Right lobe of liver (tissue), 4 donors: ENCODE results near the gene CSTB.

Experiments
- CTCF ChIP-seq, 4 donors: fragments of 200-600 bp in 3 of 4; fragments of 450-650 bp in 1 of 4; IDR thresholded peaks; one replicate each; pipeline versions ENCODE4 v1.5.1 to v1.8.0; 2016 to 2022; ENCODE audit warnings: antibody characterized with exemption in 4 of 4, mild to moderate bottlenecking in 2 of 4
- POLR2A ChIP-seq: fragments of 450-650 bp; IDR thresholded peaks from one replicate; pipeline ENCODE4 v1.6.1; 2017; ENCODE audit warnings: antibody characterized with exemption, mild to moderate bottlenecking
- donor health status: DM: no; HTN: no; CAD: no.
- donor health status: DM: no; HTN: no; CAD: no.
- donor health status: DM: no; HTN: yes; CAD: no.

- no peak for TF ChIP-seq CTCF (IDR thresholded peaks at IDR 0.05)
- TF ChIP-seq POLR2A, result no peak
Measured at GRCh38 chr21:43793243-43793642, 17.1 kb upstream of the CSTB start.
